Stimulated activated CD4-positive, alpha-beta T cell treated with anti-CD3 and anti-CD28 coated beads, Interleukin-15, amount 100 ng/mL, for 48 hours (primary cell): Measurements from ENCODE around the gene MED29.

Experiments used
- DNase-seq, 2 donors: peaks; one replicate each; pipeline ENCODE4 v3.0.0-alpha.2; 2020; ENCODE audit warnings: low read depth in 2 of 2

Gene MED29

DNA sequence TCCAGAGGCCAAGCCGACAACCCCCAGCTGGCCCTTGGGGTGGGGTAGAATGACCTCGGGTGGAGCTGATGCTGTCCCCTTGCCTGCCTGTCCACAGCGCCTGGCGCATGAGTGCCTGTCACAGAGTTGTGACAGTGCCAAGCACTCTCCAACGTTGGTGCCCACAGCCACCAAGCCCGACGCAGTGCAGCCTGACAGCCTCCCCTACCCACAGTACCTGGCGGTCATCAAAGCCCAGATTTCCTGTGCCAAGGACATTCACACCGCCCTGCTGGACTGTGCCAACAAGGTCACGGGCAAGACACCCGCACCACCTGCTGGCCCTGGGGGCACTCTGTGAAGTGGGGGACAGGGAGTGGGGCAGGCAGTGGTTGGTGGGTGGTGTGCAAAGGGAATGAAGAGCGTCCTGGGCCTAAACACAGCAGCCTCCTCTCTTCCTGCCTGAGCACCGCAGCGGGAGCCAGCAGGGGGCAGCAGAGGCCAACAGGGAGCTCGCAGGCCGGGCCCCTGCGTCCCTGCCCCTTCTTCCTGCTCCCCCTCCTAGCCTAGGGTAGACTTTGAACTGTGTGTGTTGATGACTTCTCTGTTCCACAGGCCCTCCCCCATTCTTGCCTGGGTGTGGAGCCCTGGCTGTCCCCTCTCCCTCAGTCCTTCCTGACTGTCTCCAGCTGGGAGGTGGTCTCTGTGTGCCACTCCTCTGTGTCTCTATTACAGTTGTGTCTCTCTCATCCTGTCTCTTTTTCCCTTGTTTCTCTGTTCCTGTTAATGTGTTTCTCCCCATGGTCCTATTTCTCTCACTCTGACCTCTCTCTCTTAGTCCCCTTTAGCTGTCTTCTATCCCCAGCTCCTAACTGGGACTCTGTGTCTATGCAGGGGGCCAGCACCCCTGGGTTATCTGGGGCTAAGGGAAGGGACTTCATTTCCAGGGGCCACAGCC, 6.5 kb downstream of the MED29 start:
- peak; percentile 84 to 91 for DNase-seq

DNA sequence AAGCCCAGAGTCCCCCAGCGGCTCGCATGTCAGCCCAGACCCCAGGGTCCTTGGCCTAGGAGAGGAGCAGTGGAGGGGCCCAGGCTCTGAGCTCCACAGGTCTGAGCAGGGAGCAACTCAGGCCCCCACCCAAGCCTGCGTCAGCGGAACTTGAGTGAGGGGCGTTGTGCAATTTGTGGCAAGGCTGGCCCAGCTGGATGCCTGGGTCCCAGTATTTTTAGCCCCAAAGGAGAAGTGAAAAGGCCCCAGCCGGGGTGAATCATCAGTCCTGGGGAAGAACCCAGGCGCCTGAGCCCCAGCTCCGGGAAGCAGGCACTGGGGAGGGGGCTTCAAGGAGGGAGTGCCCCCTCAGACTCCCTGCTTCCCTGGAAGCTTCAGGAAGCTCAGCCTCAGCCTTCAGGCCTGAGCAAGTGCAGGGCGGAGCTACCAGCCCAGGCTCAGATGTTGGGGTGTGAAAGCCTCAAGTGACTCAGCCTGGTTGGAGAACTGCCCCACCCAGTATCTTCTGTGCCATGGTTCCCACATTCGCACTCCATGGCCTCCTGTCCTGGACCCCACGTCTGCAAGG, 7.2 kb downstream of the MED29 start:
- DNase-seq = peak in 1 of 2 donors; percentile 57

DNA sequence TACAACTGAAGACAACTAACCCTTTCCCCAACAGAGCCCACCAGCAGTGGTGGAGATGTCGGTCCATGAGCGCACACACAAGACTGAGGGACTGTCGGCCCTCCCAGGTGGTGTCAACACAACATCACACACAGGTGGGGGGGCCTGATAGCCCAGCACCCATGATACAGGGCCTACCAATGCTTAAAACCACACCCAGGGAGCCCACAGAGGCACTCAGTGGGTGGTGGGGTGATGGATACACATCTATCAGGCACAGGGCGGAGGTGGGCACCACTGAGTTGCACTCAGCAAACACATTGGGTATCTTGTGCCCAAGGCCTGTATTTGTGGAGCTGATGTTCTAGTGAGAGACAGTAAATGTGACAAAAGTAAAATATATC, 8.5 kb downstream of the MED29 start:
- DNase-seq = no peak

DNA sequence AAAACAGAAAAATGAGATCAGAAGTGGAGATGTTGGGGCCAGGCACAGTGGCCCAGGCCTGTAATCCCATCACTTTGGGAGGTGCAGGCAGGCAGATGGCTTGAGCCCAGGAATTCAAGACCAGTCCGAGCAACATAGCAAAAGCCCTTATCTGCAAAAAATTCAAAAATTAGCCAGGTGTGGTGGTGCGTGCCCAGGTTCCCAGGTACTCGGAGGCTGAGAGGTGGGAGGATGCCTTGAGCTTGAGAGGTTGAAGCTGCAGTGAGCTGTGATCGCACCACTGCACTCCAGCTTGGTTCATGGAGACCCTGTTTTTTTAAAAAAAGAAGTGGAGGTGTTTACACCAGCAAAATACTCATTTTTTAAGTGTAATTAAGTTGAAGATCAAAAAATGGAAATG, 8.9 kb downstream of the MED29 start:
- DNase-seq = no peak

DNA sequence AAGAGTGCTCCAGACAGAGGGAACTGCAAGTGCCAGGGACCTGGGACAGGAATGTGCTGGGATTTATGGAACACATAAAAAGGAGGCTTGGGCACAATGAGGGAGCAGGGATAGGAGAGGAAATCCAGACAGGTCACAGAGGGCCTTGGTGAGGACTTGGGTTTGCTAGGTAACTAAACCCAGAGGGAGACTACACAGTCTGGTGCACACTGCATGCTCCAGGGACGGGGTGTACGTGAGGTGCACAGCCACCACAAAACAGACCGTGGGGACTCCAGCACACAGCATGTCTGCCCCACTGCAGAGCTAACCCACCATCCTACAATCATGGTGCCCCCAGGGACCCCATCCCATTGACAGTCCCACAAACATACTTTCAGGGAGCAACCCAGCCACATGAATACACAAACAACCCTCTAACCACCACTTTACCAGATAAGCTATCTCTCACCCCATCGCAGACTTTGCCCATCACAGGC, 9.9 kb downstream of the MED29 start:
- no peak for DNase-seq

DNA sequence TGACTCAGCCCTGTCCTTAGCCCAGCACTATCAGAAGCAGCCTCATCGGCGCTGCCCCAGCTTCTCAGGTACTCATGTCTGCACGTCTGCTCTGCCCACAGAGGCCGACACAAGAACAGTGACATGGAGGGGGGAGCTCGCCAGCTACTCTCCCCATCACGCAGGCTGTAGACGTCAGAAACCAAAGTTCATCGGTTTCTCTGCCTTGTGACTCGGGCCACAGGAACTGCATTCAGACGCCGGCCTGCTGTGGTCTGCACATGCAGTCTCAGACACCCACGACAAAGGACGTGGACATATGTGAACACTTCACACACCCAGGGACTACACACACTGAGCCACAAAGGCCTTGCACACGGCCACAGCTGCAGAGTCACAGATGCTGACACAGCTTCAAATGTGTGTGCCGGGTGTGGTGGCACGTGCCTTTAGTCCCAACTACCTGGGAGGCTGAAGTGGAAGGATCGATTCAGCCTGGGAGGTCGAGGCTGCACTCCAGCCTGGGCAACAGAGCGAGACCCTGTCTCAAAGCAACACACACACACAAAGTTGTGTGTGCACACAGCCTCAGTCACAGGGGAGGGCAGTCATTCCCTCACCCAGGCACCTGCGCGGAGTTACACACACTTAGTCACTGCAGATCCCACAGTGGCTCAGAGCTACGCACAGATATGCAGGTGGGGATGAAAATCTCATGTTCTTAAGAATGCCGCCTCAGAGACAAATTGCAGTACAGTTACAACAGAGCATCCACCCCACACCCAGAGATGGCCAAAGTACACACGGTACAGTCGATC, 10.6 kb downstream of the MED29 start:
- peak; percentile 78 to 82 for DNase-seq

DNA sequence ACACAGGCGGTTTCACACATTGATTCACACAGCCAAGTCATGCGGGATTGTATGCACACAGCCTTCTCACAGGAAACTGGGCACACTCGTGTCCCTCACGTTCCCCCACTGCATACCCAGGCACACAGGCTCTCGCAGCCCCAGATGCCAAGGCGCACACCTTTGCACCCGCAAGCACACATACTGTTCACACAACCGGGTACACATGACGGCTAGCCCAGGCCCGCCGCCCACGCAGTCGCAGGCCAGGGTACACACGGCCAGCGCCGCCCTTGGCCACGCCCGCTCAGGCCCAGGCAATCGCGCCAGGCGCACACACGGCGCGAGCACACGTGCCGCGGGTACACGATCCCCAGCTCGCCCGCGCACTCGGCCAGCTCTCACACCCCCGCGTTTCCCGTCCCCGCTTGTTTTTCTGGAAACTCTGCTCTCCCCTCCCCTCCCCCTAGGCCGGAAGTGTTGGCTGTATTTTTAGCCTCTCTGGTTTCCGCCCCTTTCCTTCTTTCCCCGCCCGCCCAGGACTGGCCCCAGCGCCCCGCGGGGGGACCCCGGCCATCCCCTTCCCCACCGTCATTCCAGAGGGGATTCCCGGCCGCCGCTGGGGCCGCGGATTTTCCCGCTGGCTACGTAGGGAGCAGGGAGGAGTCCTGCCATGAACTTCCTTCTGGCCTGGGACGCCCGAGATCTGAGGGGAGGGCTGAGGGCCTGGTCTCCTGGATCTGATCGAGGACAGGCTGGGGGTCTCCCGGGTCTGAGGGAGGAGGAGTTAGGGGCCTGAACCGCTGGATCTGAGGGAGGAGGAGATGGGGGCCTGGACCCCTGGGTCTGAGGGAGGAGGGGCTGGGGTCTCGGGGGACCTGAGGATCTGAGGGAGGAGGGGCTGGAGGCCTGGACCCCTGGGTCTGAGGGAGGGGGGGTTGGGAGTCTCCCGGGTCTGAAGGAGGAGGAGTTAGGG, 11.4 kb downstream of the MED29 start:
- peak; percentile 80 to 82 for DNase-seq

DNA sequence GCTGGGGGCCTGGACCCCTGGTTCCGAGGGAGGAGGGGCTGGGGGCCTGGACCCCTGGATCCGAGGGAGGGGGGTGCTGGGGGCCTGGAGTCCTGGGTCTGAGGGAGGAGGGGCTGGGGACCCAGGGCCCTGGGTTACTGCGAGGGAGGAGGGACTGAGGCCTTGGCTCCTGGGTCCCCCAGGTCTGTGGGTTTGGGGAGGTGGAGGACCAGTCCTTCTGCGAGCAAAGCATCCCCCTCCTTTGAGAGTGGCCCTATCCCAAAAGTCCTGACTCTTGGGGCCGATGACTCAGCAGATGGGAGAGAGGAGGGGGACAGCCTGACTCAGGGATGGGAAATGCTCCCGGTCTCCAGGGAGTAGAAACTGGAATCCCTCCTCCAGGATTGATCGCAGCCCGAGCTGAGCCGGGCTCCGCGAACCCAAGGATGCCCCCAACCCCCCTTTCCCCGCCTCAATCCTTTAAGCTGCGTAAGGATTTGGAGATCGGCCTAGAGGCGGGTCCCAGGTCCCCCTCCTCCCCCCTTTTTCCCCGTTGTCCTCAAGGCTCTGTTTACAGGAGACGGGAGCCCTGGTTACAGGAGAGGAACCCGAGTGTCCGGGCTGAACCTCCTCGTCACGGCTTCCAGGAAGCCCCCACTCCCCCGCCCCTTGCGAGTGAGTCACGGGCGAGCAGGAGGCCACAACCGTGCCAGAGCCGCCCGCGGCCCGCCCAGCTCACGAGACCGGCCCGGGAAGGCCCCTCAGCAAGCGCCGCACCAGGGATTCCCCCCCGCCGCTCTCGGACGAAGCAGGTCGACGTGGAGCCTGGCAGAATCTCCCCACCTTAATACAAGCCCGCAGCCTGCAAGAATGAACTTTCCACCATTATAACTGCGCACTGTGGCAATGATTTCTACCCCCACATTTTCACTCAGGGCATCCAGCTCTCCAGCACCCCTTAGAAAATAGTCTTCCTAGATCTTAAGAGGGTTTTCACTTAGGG, 12.4 kb downstream of the MED29 start:
- peak; percentile 93 to 96 for DNase-seq

DNA sequence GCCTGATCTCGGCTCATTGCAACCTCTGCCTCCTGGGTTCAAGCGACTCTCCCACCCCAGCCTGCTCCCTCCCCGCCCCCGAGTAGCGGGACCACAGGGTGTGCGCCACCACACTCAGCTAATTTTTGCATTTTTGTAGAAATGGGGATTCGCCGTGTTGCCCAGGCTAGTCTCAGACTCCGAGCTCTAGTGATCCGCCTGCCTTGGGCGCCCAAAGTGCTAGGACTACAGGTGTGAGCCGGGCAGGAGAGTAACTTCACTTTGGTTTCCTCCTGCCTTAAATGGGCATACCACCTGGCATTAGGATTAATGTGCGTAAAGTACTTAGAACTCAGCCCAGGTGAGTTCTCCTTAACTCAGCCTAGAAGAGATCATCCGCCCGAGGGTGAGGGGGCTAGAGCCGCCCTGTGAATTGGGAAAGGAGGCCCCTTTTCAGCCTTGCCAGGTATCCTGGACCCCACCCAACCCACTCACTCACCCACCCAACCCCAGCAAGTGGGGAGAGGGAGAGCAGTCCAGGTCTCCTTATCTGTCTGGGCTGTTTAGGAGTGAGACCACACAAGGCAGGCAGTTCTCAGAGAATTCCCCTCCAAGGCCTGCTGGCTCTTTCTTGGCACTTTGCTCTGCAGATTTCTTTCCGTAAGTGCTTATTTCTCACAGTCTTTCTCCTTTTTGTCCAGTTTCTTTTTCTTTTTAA, 14.2 kb downstream of the MED29 start:
- DNase-seq = no peak

DNA sequence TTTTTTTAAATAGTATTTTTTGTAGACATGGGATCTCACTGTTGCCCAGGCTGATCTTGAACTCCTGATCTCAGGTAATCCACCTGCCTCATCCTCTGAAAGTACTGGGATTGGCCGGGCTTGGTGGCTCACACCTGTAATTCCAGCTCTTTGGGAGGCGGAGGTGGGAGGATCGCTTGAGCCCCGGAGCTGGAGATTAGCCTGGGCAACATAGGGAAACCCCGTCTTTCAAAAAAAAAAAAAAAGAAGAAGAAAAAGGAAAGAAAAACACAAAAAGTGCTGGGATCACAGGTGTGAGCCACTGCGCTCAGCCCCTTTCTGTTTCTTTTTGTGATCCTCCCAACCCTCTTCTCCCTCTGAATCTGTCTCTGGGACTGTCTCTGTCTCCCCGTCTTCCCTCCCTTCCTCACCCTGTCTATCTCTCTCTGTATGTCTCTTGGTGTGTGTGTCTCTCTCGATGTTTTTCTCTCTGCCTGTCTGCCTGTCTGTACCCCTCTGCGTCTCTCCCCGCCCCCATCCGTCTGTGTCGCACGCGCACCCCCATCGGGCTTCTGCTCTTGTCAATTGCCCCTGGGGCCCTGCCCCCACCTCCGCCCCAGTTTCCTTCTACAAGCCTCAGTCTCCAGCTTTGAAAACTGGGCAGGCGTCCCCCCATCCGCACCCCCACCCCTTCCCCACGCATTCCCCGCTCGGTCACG, 14.9 kb downstream of the MED29 start:
- peak; percentile 78 to 84 for DNase-seq

DNA sequence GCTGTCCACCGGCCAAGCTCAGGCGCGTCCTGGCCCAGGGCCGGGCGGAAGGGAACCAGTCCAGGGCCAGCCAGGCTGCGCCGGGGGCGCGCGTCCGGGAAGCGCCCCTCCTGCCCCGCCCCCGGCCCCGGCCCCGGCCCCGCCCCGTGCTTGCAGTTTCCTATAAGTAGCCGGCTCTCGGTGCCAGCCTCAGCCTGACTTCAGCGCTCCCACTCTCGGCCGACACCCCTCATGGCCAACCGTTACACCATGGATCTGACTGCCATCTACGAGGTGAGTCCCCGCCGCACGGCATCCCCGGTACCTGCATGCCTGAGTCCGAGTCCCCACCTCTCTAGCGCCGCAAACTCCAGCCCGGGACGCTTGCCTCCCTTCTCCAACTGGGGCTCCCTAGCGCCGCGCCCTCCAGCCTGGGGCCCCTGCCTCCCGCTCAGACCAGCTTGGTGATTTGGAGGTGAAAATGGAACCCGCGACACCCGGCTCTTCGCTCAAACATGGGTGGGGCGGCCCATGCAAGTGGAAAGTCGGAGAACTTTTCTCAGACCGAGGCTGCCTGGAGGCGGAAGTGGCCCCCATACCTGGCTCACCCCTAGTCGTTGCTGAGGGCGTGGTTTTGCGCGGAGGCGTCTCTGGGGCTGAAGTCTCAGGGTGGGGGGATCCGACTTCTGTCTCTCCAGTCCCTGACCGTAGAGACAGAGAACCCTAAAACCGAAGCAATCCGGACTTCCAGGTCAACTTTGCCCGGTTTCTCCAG, 15.7 kb downstream of the MED29 start, which contains the start of gene ZFP36:
ZFP36 (plus strand) TSS at position 192 of the 754 bp plus-strand sequence; CDS start at position 250, 58 bp downstream.
- peak; percentile 82 to 85 for DNase-seq

DNA sequence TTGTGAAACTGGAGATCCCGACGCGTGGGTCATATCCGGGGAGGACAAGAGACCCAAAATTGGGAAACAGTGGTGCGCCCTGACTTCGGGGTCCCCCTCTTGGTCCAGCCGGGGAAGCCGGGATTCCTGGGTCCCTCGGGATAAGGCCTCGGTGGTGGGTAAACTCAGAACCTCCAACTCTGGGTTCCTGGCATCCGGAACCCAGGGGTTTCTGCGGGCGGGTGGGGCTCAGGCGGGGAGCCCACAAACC, 16.2 kb downstream of the MED29 start:
- DNase-seq = no peak

DNA sequence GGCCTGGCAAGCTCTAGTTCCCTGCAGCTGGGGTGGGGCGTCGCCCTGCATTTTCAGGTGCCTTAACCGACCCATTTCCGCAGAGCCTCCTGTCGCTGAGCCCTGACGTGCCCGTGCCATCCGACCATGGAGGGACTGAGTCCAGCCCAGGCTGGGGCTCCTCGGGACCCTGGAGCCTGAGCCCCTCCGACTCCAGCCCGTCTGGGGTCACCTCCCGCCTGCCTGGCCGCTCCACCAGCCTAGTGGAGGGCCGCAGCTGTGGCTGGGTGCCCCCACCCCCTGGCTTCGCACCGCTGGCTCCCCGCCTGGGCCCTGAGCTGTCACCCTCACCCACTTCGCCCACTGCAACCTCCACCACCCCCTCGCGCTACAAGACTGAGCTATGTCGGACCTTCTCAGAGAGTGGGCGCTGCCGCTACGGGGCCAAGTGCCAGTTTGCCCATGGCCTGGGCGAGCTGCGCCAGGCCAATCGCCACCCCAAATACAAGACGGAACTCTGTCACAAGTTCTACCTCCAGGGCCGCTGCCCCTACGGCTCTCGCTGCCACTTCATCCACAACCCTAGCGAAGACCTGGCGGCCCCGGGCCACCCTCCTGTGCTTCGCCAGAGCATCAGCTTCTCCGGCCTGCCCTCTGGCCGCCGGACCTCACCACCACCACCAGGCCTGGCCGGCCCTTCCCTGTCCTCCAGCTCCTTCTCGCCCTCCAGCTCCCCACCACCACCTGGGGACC, 16.6 kb downstream of the MED29 start:
- DNase-seq = no peak

DNA sequence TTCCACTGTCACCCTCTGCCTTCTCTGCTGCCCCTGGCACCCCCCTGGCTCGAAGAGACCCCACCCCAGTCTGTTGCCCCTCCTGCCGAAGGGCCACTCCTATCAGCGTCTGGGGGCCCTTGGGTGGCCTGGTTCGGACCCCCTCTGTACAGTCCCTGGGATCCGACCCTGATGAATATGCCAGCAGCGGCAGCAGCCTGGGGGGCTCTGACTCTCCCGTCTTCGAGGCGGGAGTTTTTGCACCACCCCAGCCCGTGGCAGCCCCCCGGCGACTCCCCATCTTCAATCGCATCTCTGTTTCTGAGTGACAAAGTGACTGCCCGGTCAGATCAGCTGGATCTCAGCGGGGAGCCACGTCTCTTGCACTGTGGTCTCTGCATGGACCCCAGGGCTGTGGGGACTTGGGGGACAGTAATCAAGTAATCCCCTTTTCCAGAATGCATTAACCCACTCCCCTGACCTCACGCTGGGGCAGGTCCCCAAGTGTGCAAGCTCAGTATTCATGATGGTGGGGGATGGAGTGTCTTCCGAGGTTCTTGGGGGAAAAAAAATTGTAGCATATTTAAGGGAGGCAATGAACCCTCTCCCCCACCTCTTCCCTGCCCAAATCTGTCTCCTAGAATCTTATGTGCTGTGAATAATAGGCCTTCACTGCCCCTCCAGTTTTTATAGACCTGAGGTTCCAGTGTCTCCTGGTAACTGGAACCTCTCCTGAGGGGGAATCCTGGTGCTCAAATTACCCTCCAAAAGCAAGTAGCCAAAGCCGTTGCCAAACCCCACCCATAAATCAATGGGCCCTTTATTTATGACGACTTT, 17.4 kb downstream of the MED29 start:
- DNase-seq = no peak

DNA sequence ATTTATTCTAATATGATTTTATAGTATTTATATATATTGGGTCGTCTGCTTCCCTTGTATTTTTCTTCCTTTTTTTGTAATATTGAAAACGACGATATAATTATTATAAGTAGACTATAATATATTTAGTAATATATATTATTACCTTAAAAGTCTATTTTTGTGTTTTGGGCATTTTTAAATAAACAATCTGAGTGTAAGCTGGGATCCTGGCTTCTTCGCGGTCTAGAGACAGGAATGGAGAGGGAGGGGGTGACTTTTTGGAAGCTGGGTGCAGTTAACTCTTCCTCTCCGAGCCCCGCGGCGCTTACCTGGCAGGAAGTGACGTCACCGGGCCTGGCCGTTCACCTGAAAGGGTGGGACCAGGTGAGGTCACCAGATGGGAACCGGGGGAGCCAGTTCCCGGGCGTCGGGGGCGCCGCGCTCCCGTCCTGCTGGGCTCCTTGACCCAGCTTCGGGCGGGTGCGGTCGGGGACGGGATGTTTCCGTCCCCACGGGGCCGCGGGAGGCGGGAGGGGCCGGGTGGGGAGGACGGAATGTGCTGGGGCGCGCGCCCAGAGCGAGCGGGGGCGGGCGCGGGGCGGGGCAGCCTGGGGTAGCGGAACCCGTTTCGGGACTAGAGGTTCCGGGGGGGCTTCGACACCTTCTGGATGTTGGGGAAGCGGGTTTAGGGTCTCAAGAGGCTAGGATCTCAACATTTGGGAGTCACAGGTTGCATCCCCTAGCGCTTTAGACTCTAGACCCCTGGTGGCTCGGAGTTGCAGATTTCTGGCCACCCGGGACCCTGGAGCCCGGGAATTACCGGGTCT, 18.2 kb downstream of the MED29 start:
- peak; percentile 79 to 85 for DNase-seq
